Stimulated activated naive CD4-positive, alpha-beta T cell treated with Interleukin-2 at 50 U/mL for 16 hours (primary cell): Measurements from ENCODE around the gene HECTD3.

Source experiments
- DNase-seq: peaks from one replicate; lab custom pipeline; 2025; lab: John Stamatoyannopoulos, UW

The HECTD3 gene

DNA sequence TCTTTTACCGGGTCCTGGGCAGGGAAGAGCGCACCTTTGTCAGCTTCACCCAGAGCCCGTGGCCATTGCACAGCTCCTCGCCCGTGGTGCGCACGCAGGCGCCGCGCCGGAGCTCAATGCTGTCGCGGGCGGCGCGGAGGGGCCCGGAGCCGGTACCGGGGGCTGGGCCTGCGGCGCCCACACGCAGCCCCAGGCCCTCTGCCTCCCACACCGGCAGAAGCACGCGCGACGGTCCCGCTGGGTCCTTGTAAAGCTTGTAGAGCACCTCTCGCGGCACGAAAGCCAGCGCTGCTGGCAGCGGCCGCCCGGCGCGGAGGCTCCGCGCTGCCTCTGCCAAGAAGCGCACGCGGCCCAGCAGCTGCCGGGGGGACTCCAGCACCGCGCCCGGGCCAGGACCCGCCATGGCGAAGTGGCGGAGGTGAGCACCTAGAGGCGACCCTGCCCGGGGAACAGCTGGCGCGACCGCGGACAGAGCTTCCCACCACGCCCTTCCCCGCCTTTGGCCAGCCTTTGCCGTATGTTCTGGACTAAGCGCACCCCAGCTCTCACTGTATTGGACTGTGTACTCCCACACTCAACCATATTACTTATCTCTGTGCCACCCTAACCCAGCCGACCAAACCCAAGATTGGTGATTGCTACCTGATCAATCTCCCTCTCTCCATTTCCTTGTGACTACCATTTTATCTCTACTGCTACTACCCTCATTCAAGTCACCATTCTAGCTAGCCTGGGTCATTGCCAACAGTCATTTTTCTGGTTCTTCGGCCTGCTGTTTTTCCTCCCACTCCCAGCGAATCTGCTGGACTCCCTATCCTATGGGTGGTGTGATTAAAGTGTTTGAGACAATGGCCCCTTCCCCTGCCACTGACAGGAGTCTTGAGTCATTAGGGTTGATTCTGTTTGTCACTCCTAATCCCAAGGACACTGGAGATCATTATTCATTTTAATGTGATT, at the start of gene HECTD3:
Gene HECTD3 (minus strand): TSS at position 470 of the 957 bp plus-strand sequence. CDS start 67 bp downstream, at position 403.
- peak; percentile 75 for DNase-seq

DNA sequence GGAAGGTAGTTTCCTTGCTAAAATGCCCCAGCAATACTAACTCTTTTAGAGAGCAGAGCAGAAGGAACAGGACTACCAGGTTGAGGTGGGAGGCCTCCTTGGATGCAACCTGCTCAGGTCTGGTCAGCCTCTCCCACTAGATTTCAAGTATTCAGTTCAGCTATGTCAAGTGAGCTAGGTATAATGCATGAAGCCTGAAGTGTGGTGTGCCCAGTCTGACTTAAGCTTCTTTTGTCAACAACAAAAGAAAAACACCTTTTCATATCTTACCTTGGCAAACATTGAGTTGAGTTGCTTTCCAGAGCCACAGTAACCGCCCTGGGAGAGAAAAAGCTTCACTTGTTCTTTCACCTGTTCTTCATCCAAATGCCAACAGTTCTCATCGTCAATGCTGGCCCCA, 48.7 kb upstream of the HECTD3 start:
- no peak for DNase-seq

DNA sequence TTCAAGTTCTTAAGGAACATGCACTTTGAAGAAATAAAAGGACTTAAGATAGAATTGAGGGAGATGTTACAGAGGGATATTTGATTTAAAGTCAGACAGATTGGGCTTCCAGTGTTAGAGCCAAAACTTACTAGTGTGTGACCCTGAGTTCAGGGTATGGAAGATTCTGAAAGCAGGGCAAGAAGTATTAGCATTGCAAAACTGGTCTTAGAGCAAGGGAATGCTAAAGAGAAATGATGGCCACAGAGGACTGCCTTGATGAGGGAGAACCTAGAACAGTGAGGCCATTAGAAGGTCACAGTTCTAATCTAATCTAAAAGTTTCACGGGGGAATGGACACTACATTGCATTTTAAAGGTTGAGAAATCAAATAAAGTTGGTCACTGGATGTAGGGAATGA, 46.4 kb upstream of the HECTD3 start:
- no peak for DNase-seq

DNA sequence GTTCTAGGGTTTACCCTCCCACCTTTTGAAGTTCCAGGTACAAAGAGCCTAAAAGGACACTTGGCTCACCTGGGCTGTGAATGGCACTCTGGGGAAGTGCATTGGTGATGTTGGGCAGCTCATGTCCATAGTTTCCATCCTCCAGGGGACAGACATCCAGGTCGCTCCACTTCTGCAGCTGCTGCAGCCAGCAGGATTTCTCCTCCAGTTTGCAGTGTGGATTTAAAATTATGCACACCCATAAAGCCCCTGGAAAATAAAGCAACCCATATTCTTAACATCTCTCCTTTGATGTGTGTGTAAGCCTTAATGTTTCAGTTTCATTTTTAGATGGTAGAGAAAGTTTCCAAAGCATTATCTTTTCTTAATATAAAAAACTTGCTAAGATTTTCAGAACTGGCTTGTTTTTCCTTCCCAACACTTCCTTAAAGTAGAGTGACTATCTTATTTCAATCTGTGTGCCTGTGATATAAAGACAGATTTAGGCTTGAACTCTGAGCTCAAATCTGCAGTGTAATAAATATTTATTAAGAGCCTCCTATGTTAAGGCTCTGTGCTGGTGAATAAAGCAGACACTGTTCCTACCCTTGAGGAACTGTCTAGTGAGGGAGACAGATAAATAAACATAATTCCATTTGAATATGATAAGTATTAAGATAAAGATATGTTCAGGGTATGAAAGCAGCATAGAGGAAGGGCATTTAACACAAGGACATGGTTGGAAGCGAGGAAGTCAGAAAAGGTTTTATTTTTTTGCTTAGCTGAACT, 40.1 kb upstream of the HECTD3 start:
- no peak for DNase-seq

DNA sequence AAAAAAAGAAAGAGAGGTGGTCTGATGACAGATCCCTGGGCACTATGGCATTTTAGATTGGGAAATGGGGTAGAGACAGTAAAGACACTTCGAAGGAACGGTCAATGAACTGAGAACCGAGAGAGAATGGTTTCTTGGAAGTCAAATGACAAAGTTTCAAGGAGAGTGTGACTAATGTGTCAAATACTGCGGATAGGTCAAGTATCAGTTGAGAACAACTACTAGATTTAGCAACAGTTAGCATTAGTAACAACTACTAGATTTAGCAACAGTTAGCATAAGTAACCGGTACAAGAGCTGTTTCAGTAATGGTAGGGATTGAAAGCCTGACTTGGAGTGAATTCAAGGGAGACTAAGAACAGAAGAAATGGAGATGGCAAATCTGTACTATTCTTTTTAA, 35.9 kb upstream of the HECTD3 start:
- no peak for DNase-seq

DNA sequence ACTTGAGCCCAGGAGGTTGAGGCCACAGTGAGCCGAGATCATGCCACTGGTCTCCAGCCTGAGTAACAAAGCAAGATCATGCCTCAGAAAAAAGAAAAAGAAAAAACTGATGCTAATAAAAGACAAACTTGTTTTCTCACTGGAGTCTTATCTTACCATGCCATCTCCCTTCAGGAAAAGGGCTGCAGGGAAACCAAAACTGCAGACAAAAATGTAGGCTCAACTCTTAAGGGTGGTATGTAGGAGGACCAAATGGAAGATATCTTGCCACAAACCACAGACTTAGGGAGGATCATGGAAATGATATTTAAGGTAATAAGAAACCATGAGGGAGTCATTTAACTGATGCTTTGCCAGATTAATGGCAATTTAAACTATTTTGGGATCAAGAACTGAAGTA, 33.8 kb upstream of the HECTD3 start:
- DNase-seq: no peak

DNA sequence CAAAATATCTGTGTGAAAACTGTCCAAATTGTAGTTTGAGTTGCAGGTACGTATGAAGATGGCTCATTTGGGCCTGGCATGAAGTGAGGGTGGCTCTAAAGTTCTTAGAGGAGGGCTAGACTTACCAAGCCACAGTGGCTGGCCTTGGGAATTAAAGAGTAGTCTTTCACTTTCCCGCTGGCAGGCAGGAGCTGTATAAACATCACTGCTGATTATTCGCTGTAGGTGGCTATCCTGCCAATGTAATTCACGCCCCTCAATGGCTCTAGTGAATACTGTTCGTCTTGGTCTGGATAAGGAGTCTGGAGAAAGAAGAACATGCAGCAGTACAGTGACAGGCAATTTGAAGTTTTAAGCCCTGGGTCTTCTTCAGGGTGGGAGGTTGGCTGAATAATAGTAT, 32.0 kb upstream of the HECTD3 start:
- DNase-seq: no peak

DNA sequence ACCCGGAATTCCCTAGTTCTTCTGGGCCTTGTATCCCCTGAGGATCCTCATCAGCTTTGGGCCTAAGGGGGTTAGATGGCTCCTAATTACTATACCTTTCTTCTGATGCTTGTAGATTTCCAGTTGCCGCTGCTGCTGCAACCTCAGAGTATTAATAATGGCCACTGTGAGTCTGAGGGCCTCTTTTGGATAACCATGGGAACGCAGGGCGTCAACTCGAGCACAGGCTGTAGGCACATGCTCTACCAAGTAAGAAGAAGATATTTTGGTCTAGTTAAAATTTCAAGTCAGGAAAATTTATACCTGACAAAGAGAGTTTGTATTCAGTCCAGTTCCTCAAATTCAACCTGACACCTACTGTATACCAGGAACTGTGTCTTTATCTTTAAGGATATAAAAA, 29.2 kb upstream of the HECTD3 start:
- DNase-seq: no peak

DNA sequence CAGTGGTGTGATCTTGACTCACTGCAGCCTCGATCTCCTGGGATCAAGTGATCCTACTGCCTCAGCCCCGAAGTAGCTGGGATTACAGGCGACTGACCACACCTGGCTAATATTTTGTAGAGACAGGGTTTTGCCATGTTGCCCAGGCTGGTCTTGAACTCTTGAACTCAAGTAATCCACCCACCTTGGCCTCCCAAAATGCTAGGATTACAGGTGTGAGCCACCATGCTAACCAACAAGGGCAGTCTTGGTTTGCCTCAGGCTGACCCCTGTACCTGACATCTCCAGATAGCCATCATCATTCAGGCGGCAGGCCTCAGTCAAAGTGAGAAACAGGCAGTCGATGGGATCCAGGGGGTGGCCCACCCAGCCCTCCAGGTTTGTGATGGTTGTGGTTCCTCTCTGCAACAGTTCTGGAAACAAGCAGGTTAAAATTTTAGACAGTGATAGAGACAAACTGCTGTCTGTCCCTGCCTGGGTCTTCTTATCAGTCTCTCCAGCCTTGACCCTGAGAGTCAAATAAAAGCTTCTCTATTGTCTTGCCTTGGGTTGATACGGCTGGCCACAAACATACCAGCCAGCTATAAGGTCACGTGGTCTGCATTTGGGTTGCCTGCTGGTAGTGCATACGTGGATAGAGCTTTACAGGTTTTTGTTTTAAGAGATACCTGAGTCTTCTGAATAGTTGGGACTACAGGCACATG, 27.7 kb upstream of the HECTD3 start:
- no peak for DNase-seq

DNA sequence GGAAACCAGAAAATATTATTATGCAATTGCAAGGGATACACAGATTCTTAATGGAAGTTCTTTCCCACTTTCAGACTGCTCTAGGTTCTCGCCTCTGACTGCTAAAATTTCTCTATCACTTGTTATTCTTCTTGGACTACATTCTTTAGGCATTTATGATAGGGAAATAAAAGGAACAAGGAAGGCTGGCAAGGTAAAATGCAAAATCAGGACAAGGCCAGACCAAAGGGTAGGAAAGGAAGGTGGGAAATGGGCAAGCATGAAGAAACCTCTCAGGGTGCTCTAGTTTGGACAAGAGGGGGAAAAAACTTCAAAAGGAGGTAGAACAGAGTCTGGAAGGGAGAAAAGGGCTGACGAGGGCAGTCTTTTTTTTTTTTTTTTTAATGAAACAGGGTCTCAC, 27.1 kb upstream of the HECTD3 start:
- DNase-seq: no peak

DNA sequence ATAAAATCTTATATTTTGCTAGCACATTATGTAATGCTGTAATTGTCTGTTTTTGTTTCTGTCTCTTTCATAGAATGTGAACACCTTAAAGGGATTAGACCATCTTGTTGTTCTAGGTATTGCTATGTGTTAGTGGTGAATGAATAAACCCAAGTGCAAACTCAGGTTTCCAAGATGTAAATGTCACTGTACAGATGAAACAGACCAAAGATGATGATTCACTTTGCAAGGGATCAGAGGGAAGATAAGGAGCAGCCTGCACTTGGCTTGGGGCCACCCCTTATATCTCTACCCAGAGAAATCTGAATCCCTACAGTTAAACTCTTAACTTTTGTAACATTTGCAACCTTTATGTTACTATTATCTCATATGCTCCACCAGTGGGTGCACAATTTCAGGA, 26.3 kb upstream of the HECTD3 start:
- no peak for DNase-seq

DNA sequence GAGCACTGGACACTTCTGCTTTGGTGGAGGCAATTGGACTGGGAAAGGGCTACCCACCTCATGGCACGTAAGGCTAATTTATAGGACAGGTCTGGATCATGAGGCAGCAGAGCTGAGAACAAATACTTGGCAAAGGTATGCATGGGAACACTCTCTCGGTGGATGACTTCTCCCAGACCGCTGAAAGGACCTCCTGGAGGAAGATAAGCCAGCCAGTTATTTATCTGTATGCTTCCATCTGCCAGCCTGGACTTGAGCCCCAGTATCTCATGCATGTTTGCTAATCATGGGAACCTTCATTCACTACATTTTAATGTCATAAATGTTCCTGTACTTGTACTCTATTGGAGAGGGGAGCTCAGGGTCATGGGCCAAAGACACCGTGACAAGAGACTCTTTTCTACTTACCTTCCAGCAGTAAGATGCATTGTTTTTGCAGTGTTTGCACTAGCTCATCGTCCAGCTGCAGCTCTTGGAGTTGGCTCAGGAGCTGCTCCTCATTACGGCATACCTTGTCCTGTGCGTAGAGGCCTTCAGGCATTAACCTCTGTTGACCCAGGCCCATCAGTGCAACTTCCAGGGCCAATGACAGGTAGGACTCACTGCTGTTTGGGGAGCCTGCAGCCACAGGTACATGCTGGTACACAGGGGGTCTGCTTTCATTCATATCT, 24.6 kb upstream of the HECTD3 start:
- no peak for DNase-seq

DNA sequence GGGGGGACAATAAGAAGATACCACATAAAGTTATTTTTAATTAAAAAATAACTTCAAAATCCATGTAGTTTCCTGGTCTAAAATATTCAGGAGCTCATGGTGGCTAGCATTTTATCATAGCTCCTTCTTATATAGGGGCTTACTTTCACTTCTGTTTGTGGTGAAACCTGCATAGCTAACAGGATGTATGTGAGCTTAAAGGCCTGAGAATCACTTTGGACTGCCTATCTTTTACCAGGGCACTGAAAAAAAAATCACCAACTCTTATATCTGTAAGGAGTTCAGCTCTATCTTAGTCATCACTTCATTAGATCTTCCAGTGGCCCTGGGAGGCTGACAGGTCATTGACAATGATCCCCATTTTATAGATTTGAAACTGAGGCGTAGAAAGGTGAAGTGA, 22.2 kb upstream of the HECTD3 start:
- DNase-seq: no peak

DNA sequence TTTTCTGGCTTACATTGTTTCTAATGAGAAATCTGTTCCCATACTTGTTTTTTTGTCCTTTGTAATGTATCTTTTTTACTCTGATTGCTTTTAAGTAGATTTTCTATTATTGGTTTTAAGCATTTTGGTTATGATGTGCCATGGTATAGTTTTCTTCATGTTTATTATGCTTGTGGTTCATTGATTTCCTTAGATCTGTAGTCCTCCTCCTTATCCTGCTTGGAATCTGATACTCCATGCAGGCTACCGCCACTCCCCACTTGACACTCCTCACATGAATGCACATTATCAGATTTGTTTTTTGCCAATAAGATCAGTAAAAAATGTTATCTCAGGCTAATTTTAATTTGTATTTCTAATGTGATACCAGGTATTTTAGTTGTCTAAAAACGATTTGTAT, 21.7 kb upstream of the HECTD3 start:
- no peak for DNase-seq

DNA sequence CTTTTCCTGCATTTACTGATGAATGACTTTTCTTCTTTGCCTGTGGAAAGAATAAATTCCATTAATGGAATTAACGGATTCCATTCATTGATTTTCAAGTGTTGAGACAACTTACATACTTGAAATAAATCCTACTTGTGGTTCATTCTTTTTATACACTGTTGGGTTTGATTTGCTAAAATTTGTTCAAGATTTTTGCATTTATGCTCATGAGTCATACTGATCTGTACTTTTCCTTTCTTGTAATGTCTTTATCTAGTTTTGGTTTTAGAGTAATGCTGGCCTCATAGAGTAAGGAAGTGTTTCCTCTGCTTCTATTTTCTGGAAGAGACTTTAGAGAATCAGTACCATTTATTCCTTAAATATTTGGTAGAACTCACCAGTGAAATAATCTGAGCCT, 15.3 kb upstream of the HECTD3 start:
- DNase-seq: no peak

DNA sequence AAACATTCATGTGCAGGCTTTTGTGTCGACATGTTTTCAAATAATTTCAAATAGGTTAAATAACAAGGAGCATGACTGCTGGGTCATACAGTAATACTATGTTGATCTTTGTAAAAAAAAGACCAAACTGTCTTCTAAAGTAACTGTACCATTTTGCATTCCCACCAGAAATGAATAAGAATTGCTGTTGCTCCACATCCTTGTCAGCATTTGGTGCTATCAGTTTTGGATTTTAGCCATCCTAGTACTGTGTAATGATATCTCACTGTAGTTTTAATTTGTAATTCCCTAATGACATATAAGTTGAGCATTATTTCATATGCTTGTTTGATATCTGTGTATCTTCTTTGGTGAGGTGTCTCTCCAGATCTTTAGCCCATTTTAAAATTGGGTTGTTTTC, 12.5 kb upstream of the HECTD3 start:
- DNase-seq: no peak

DNA sequence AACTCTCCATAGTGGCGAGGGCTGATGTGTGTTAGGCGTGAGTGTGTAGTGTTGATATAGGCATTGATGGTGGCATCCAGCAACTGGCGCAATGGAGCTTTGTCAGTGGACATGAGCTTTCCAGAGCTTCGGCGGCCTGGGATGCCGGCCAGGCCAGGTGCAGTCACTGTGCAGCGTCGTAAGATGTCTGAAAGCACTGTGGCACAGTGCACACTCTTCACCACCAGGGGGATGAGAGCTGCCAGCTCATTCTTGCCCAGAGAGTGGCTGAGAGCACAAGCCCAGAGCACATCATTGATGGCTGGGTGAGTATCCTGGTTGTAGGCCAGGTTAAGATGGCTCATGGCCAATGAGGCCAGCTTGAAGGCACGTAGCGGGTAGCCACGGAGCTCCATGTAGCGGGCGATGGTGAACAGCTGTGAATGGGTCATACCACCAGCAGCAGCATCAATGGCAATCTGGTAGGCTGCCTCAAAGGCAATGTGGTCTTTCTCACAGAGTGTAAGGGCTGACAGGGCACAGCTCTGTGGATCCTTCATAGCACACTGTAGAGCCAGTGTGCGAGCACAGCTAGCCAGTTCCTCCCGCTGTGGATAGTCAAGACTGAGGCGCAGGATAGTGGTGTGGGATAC, 7.6 kb upstream of the HECTD3 start:
- DNase-seq: peak; percentile 58

DNA sequence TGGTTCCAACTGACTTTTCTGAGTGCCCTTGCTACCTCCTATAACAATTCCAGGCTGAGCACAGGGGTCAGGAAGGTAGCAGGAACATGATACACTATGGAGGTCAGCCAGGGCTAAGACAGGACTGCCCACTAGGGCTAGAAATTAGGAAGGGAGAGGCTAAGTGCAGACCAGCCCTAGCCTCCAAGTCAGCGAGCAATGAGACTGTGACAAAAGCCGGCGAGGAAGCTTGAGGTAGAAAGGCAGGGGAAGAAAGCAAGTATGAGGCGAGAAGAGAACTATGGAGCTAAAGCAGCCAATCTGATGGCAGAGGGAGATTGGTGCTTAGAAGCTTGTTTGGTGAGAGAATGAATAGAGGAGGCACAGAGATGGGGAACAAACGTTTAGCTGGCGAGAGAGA, 5.6 kb upstream of the HECTD3 start:
- DNase-seq: no peak

DNA sequence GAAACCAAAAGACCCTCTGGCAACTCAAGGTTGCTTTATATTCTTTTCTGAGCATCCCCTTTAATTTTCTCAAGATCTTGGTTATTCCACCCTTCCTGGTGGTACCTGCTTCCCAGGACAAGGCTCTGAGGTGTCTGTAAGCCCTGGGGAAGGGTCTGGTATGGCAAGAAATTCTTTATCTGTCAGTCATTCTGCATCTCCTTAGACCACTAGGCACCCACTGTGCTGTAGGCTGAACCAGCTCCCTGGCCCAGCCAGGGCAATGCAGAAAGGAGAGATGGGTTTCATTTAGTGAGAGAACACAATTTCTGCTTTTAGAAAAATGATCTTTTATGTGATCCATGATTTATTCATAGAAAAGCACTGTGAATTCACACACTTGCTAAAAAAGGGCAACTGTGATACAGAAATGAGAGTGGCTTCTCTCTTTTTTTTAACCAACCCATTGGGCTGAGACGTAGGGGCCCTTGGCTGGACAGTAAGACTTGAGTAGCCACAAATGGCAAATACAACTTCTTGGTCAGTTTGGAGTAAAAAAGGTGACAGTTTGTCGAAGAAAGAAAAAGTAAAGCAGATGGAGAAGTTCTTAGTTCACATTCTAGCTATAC, 5.1 kb upstream of the HECTD3 start:
- no peak for DNase-seq

DNA sequence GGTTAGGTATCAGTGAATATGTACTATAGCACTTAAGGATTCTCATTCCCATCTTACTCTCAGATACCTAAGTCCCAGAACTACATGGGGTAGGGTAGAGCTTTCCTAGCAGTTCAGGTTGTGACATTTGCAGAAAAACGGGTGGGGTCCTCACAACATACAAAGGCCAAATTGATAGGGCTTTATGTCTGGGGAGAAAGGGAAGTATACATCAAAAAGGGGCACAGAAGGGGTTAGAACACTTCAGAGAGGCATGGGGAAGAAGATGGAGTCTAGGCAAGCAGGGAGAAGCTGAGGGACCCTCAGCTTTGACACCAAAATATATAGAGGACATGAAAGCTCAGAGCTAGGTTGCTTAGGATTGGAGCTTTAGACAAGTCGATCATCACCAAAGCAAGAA, 4.6 kb upstream of the HECTD3 start:
- DNase-seq: no peak
